ENCODE data around the gene ADCY7.

Gene ADCY7

GRCh38 chr16:50351116-50351515, 84.8 kb downstream of the ADCY7 start:
- no peak for DNase-seq

- DNase-seq, result no peak
These were observed 85.6 kb downstream of the ADCY7 start for GRCh38 chr16:50351952-50352351.

GRCh38 chr16:50354082-50354481, 87.7 kb downstream of the ADCY7 start:
- no peak for DNase-seq

GRCh38 chr16:50354629-50355456, 88.5 kb downstream of the ADCY7 start:
- peak; percentile 46 for DNase-seq

- DNase-seq, result no peak
These were observed 93.3 kb downstream of the ADCY7 start for GRCh38 chr16:50359626-50360025.

GRCh38 chr16:50360033-50360778, 93.9 kb downstream of the ADCY7 start:
- no peak for DNase-seq

GRCh38 chr16:50360779-50361178, 94.4 kb downstream of the ADCY7 start:
- peak; percentile 9 for DNase-seq

GRCh38 chr16:50363656-50364055, 97.3 kb downstream of the ADCY7 start:
- no peak for DNase-seq

- DNase-seq, result no peak
These were observed 99.6 kb downstream of the ADCY7 start for GRCh38 chr16:50365791-50366575.

Measured in DMS53 (cell line).